Panc1 (cell line): Measurements from ENCODE around the gene MYCN. TPM values are rescaled to one million over a fixed set of nuclear protein-coding genes. Genes with fewer than 3 reads are reported as not detected.

Experiments
- ATAC-seq: fragments of 200-7000 bp; cut with Tn5 transposase; 2 replicates; pipeline ENCODE4 v1.9.1; 2020; ENCODE audit warnings: mild to moderate bottlenecking, moderate library complexity
- BruUV-seq: library from RNA; stranded (reverse); fragments of 400-500 nt; replicated peaks from 2 replicates; lab custom pipeline; 2021; lab: Mats Ljungman, UMichigan
- CTCF ChIA-PET: fragments of 300-600 bp; sonication (Branson Sonifier 250); formaldehyde crosslinking; loops from one replicate; lab custom pipeline; 2022; ENCODE audit warnings: antibody characterized with exemption; lab: Charles Lee
- POLR2A ChIA-PET: fragments of 300-600 bp; sonication (Branson Sonifier 250); formaldehyde crosslinking; loops from one replicate; lab custom pipeline; 2022; ENCODE audit warnings: antibody characterized with exemption; lab: Charles Lee
- DNase-seq: peaks from one replicate; pipeline ENCODE4 v3.0.0-alpha.2; 2010; ENCODE audit warnings: low read depth, low spot score
- H3K27ac ChIP-seq: 2 replicates; pipeline ENCODE4 v1.5.1; 2011; ENCODE audit warnings: mild to moderate bottlenecking, low read length, inconsistent platforms
- H3K27me3 ChIP-seq: fragments of 200-500 bp; sonication (Bioruptor generic); 2 replicates; pipeline ENCODE4 v1.6.0; 2014; ENCODE audit warnings: low read length, inconsistent platforms; ENCODE audit not compliant: control insufficient read depth, insufficient read depth
- H3K36me3 ChIP-seq: fragments of 200-500 bp; sonication (Bioruptor generic); 2 replicates; pipeline ENCODE4 v1.5.1; 2014; ENCODE audit warnings: inconsistent platforms, mild to moderate bottlenecking, low read length, moderate library complexity; ENCODE audit not compliant: control insufficient read depth, insufficient read depth
- H3K4me1 ChIP-seq: 2 replicates; pipeline ENCODE4 v1.5.1; 2011; ENCODE audit warnings: inconsistent platforms, mild to moderate bottlenecking, low read length, moderate library complexity; ENCODE audit not compliant: control insufficient read depth, insufficient read depth
- H3K4me3 ChIP-seq, 2 experiments: 2 replicates each; pipeline ENCODE4 v1.5.1; 2011 to 2012; ENCODE audit warnings: low read depth in 2 of 2, low read length in 2 of 2, mild to moderate bottlenecking in 2 of 2, inconsistent platforms in 1 of 2, moderate library complexity in 1 of 2
- H3K9me3 ChIP-seq: fragments of 200-500 bp; sonication (Bioruptor generic); 2 replicates; pipeline ENCODE4 v1.5.1; 2014; ENCODE audit warnings: low read depth, mild to moderate bottlenecking, inconsistent platforms, low read length, moderate library complexity; ENCODE audit not compliant: control insufficient read depth, insufficient read depth
- CTCF ChIP-seq: fragments of 450-650 bp; IDR thresholded peaks from 2 replicates; pipeline ENCODE4 v1.5.1; 2017; ENCODE audit warnings: mild to moderate bottlenecking
- POLR2AphosphoS5 ChIP-seq: IDR thresholded peaks from 2 replicates; pipeline ENCODE4 v1.6.1; 2012; ENCODE audit warnings: mild to moderate bottlenecking, low read depth, low read length, moderate library complexity
- REST ChIP-seq, 2 experiments: IDR thresholded peaks; 2 replicates each; pipeline ENCODE4 v1.6.1; 2011 to 2012; ENCODE audit warnings: low read depth in 2 of 2, control low read depth in 1 of 2, low read length in 1 of 2, mild to moderate bottlenecking in 1 of 2, moderate library complexity in 1 of 2; ENCODE audit not compliant: insufficient read depth in 1 of 2
- SIN3A ChIP-seq: IDR thresholded peaks from 2 replicates; pipeline ENCODE4 v1.6.1; 2012; ENCODE audit warnings: low read depth, mild to moderate bottlenecking, low read length, moderate library complexity, borderline replicate concordance; ENCODE audit not compliant: insufficient read depth
- TCF7L2 ChIP-seq: IDR thresholded peaks from 2 replicates; pipeline ENCODE4 v1.6.1; 2011; ENCODE audit warnings: mild to moderate bottlenecking, low read depth, low read length, inconsistent platforms
- in situ Hi-C: cut with HindIII; loops from 2 replicates; pipeline ENCODE4 v1.10.0; 2016; ENCODE audit warnings: low sequenced_read_pairs, low pct_unique_long_range_greater_than_20kb
- intact Hi-C: fragments of 100-400 bp; cut with micrococcal nuclease; formaldehyde crosslinking; loops from one replicate; pipeline ENCODE4 v1.10.0; 2022; ENCODE audit not compliant: unreplicated experiment
- total RNA-seq: library from RNA; stranded (reverse); gene quantifications from one replicate; pipeline ENCODE4 v1.2.1, GENCODE V29; 2021; ENCODE audit not compliant: unreplicated experiment

Gene MYCN
- total RNA-seq, 1 experiment from 2014 or later: not detected

DNA sequence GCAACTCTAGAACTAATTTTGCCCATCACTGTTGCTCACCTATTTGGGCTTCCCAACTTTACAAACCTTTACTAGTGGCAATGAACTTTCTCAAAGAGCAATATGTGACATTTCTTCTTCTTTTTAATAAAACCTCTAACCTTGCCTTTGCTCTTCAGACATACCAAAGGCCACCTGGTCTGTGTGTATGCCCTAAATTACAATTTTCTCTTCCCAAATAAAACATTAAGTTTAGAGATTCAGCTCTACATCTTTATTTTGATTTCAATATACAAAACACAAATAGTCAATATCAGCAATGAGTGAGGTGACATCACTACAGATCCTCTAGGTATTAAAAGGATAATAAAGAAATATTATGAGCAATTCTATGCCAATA, 35.1 kb upstream of the MYCN start:
- ATAC-seq (no peak), DNase-seq (no peak)
- no peaks in the 10 kb centered on the region for H3K4me1 ChIP-seq
- CTCF ChIA-PET: no interaction called here
- TF ChIP-seq REST (IDR thresholded peaks at IDR 0.05; ENCODE audit: insufficient read depth in 1 of 2, low read depth in 2 of 2, low read length in 1 of 2) (no peak), TCF7L2 (no peak), SIN3A (no peak), CTCF (no peak), POLR2AphosphoS5 (no peak)
- no TSS peak for BruUV-seq
- intact Hi-C loops (no loop called here), in situ Hi-C loops (no loop called here)
- no peaks in the 10 kb centered on the region for H3K27me3 ChIP-seq
- POLR2A ChIA-PET: no interaction called here
- H3K9me3 ChIP-seq: no peaks in the 10 kb centered on the region
- H3K36me3 ChIP-seq: no peaks in the 10 kb centered on the region
- H3K4me3 ChIP-seq: no peak overlapping the region
- H3K27ac ChIP-seq: no peak overlapping the region

DNA sequence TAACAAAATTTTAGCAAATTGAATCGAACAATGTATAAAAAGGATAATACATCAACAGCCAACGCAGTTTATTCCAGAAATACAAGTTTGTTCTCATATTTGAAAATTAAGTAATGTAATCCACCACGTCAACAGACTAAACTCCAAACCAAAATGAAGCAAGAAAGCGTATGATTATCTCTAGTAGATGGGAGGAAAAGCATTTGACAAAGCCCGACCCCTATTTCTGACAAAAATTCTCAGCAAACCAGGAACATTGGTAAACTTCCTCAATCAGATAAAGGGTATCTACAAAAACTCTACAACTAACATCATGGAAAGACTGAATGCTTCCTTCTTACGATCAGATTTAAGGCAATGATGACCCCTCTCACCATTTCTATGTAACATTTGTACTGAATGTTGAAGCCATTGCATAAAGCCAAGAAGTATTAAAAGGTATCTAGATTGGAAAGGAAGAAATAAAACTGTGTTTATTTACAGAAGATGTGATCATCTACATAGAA, 34.3 kb upstream of the MYCN start:
- intact Hi-C loops: no loop called here
- no peak overlapping the region for H3K27ac ChIP-seq

More for the DNA sequence above, 34.3 kb upstream of the MYCN start:
- POLR2A ChIA-PET: no interaction called here
- CTCF ChIA-PET: no interaction called here
- in situ Hi-C loops: no loop called here
- no peak overlapping the region for H3K4me3 ChIP-seq
- BruUV-seq: no TSS peak
- H3K9me3 ChIP-seq: no peaks in the 10 kb centered on the region
- ATAC-seq (no peak), DNase-seq (no peak)
- no peaks in the 10 kb centered on the region for H3K36me3 ChIP-seq
- no peak for TF ChIP-seq POLR2AphosphoS5
- TF ChIP-seq TCF7L2: no peak
- TF ChIP-seq REST (IDR thresholded peaks at IDR 0.05; ENCODE audit: insufficient read depth in 1 of 2, low read depth in 2 of 2, low read length in 1 of 2): no peak
- no peak for TF ChIP-seq SIN3A
- no peak for TF ChIP-seq CTCF
- H3K27me3 ChIP-seq: no peaks in the 10 kb centered on the region
- H3K4me1 ChIP-seq: no peaks in the 10 kb centered on the region
